Astrocyte (in vitro differentiated cells and primary cell): ENCODE results near the gene GPR158. TPM values are rescaled to one million over a fixed set of nuclear protein-coding genes. Genes with fewer than 3 reads are reported as not detected.

Source experiments
- DNase-seq: peaks from one replicate; pipeline ENCODE4 v3.0.0-alpha.2; 2010; ENCODE audit warnings: low read depth
- FAIRE-seq: peaks from 2 replicates; lab custom pipeline; 2011; peaks lifted over from hg19 to GRCh38; lab: Jason Lieb, UNC
- H2AFZ ChIP-seq: 2 replicates; pipeline ENCODE4 v1.6.0; 2012; ENCODE audit warnings: low read depth, low read length, inconsistent platforms
- H3K27ac ChIP-seq: 2 replicates; pipeline ENCODE4 v1.5.1; 2011; ENCODE audit warnings: low read depth, low read length, inconsistent platforms
- H3K27me3 ChIP-seq: 2 replicates; pipeline ENCODE4 v1.6.0; 2011; ENCODE audit warnings: low read length, inconsistent platforms; ENCODE audit not compliant: insufficient read depth
- H3K36me3 ChIP-seq: 2 replicates; pipeline ENCODE4 v1.5.1; 2011; ENCODE audit warnings: low read length, inconsistent platforms; ENCODE audit not compliant: insufficient read depth
- H3K4me1 ChIP-seq: 2 replicates; pipeline ENCODE4 v1.5.1; 2011; ENCODE audit warnings: low read length, inconsistent platforms; ENCODE audit not compliant: insufficient read depth
- H3K4me2 ChIP-seq: 2 replicates; pipeline ENCODE4 v1.6.0; 2012; ENCODE audit warnings: low read length, inconsistent platforms
- H3K4me3 ChIP-seq: 2 replicates; pipeline ENCODE4 v1.5.1; 2011; ENCODE audit warnings: low read depth, mild to moderate bottlenecking, low read length, inconsistent platforms; ENCODE audit not compliant: insufficient read depth
- H3K79me2 ChIP-seq: 2 replicates; pipeline ENCODE4 v1.6.0; 2012; ENCODE audit warnings: mild to moderate bottlenecking, low read length, inconsistent platforms; ENCODE audit not compliant: insufficient read depth
- H3K9ac ChIP-seq: 2 replicates; pipeline ENCODE4 v1.6.0; 2012; ENCODE audit warnings: mild to moderate bottlenecking, low read length, inconsistent platforms
- H3K9me3 ChIP-seq: 2 replicates; pipeline ENCODE4 v1.5.1; 2012; ENCODE audit warnings: low read depth, mild to moderate bottlenecking, low read length, inconsistent platforms; ENCODE audit not compliant: insufficient read depth
- H4K20me1 ChIP-seq: 2 replicates; pipeline ENCODE4 v1.6.0; 2012; ENCODE audit warnings: low read length, inconsistent platforms; ENCODE audit not compliant: insufficient read depth
- H3K27ac Mint-ChIP-seq: one replicate; pipeline ENCODE4 v1.8.0; 2021; ENCODE audit warnings: mild to moderate bottlenecking, mixed read lengths; ENCODE audit not compliant: unreplicated experiment
- H3K27me3 Mint-ChIP-seq: one replicate; pipeline ENCODE4 v1.8.0; 2021; ENCODE audit warnings: low read depth, mixed read lengths; ENCODE audit not compliant: unreplicated experiment
- H3K36me3 Mint-ChIP-seq: one replicate; pipeline ENCODE4 v1.8.0; 2021; ENCODE audit warnings: low read depth, mixed read lengths; ENCODE audit not compliant: unreplicated experiment
- H3K4me1 Mint-ChIP-seq: one replicate; pipeline ENCODE4 v1.8.0; 2021; ENCODE audit warnings: low read depth, mixed read lengths; ENCODE audit not compliant: unreplicated experiment
- H3K4me3 Mint-ChIP-seq: one replicate; pipeline ENCODE4 v1.8.0; 2021; ENCODE audit warnings: mild to moderate bottlenecking, moderate library complexity, mixed read lengths; ENCODE audit not compliant: unreplicated experiment
- H3K9me3 Mint-ChIP-seq: one replicate; pipeline ENCODE4 v1.8.0; 2021; ENCODE audit warnings: mild to moderate bottlenecking, mixed read lengths; ENCODE audit not compliant: unreplicated experiment
- EZH2 ChIP-seq: IDR thresholded peaks from 2 replicates; pipeline ENCODE4 v1.6.1; 2012; ENCODE audit warnings: mild to moderate bottlenecking, low read length, inconsistent platforms; ENCODE audit not compliant: insufficient read depth
- total RNA-seq: library from RNA; stranded (reverse); gene quantifications from 2 replicates; pipeline ENCODE4 v1.2.1, GENCODE V29; 2021
- TF ChIP-seq, protein P1 (sequence below): IDR thresholded peaks from 2 replicates; pipeline ENCODE4 v1.5.1; 2011; ENCODE audit warnings: low read depth, mild to moderate bottlenecking, inconsistent platforms, low read length, moderate library complexity; ENCODE audit not compliant: insufficient read depth

The GPR158 gene
- total RNA-seq, 1 donor from 2014 or later = 0.27 TPM

DNA sequence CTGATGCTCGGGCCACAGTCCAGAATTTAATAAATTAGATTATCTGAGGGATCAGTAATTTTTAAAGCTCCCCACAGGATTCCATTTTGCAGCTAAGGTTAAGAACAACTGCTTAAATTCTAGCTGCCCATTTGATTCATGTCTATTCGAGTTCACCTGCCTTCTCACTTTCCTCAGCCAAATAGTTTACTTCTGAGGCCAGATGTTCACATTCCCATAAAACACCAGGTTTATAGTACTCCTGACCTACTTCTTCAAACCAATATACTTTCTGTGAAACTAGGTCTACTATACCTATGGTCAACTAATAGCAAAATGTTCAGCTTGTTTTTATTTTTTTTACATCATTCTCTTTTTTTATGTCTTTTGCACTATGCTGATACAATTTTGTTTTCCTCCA lies 86.3 kb downstream of the GPR158 start:
- Mint-ChIP-seq H3K36me3 (no peaks in the 10 kb centered on the region), H3K4me1 (peaks cover 9% of the 10 kb centered on the region), H3K27ac (no peak overlapping the region), H3K27me3 (no peaks in the 10 kb centered on the region), H3K9me3 (no peaks in the 10 kb centered on the region), H3K4me3 (no peak overlapping the region)
- no peaks in the 10 kb centered on the region for H3K79me2 ChIP-seq
- no peaks in the 10 kb centered on the region for H3K27me3 ChIP-seq
- no peaks in the 10 kb centered on the region for H4K20me1 ChIP-seq
- no peak overlapping the region for H3K27ac ChIP-seq
- no peak overlapping the region for H3K4me3 ChIP-seq
- no peaks in the 10 kb centered on the region for H3K4me1 ChIP-seq
- H3K9ac ChIP-seq = no peak overlapping the region
- H3K9me3 ChIP-seq = no peaks in the 10 kb centered on the region
- DNase-seq (no peak), FAIRE-seq (no peak)
- H3K36me3 ChIP-seq = no peaks in the 10 kb centered on the region
- no peak overlapping the region for H3K4me2 ChIP-seq
- no peak overlapping the region for H2AFZ ChIP-seq
- TF ChIP-seq EZH2 = no peak
- TF ChIP-seq, protein P1, sequence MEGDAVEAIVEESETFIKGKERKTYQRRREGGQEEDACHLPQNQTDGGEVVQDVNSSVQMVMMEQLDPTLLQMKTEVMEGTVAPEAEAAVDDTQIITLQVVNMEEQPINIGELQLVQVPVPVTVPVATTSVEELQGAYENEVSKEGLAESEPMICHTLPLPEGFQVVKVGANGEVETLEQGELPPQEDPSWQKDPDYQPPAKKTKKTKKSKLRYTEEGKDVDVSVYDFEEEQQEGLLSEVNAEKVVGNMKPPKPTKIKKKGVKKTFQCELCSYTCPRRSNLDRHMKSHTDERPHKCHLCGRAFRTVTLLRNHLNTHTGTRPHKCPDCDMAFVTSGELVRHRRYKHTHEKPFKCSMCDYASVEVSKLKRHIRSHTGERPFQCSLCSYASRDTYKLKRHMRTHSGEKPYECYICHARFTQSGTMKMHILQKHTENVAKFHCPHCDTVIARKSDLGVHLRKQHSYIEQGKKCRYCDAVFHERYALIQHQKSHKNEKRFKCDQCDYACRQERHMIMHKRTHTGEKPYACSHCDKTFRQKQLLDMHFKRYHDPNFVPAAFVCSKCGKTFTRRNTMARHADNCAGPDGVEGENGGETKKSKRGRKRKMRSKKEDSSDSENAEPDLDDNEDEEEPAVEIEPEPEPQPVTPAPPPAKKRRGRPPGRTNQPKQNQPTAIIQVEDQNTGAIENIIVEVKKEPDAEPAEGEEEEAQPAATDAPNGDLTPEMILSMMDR = no peak

DNA sequence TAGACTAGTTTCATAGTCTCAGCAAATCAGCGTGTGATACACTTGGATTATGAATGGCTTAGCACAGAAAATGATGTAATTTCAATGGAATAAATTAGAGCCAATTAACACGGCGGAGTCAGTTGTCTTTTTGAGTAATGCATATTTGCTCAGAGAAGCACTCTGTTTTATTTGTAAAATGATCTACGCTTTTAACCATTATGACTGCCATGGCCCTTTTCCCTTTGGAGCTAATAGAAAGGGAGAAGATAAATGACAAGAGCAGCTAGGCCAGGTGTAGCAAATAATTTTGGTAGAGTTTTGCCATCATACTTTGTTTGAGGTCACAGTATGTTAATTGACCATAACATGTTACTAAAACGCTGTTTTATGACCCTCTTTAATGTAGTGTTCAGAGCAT lies 86.8 kb downstream of the GPR158 start:
- TF ChIP-seq EZH2 = no peak
- TF ChIP-seq, protein P1 = no peak
- Histone ChIP-seq H3K4me2 (no peak overlapping the region), H3K9ac (no peak overlapping the region), H3K36me3 (no peaks in the 10 kb centered on the region), H3K9me3 (no peaks in the 10 kb centered on the region), H2AFZ (no peak overlapping the region), H3K4me3 (no peak overlapping the region), H4K20me1 (no peaks in the 10 kb centered on the region), H3K27me3 (no peaks in the 10 kb centered on the region), H3K4me1 (no peaks in the 10 kb centered on the region), H3K27ac (no peak overlapping the region), H3K79me2 (no peaks in the 10 kb centered on the region)
- H3K27me3 Mint-ChIP-seq = no peaks in the 10 kb centered on the region
- no peaks in the 10 kb centered on the region for H3K36me3 Mint-ChIP-seq
- no peak overlapping the region for H3K4me3 Mint-ChIP-seq
- peaks cover 9% of the 10 kb centered on the region for H3K4me1 Mint-ChIP-seq
- no peak for DNase-seq
- FAIRE-seq = no peak
- H3K27ac Mint-ChIP-seq = no peak overlapping the region
- no peaks in the 10 kb centered on the region for H3K9me3 Mint-ChIP-seq

DNA sequence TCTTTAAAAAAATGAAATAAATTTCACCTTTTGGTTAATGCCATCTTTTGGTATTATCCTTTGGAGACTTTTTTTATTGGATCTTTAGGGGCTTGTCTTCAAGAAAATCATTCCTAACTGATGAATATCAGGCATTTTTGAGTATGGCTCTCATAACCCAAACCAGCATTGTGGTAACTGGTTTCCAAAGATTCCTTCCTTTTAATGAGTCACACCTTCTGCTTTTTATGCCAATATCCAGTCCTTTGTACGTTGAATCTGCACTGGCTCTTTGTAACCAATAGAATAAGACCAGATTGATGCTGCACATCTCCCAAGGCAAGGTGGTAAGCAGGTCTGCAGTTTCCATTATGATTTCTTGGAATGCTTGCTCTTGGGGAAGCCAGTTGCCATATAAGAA lies 89.1 kb downstream of the GPR158 start:
- H3K79me2 ChIP-seq = no peaks in the 10 kb centered on the region
- H3K4me1 ChIP-seq = no peaks in the 10 kb centered on the region
- no peaks in the 10 kb centered on the region for H3K27me3 ChIP-seq
- H3K9me3 ChIP-seq = no peaks in the 10 kb centered on the region
- no peaks in the 10 kb centered on the region for H3K9me3 Mint-ChIP-seq
- no peak overlapping the region for H3K27ac ChIP-seq
- no peaks in the 10 kb centered on the region for H3K36me3 ChIP-seq
- H3K4me1 Mint-ChIP-seq = peaks cover 9% of the 10 kb centered on the region
- H3K36me3 Mint-ChIP-seq = no peaks in the 10 kb centered on the region
- no peaks in the 10 kb centered on the region for H3K27me3 Mint-ChIP-seq
- no peak overlapping the region for H3K4me3 ChIP-seq
- no peak overlapping the region for H3K4me3 Mint-ChIP-seq
- TF ChIP-seq, protein P1 = no peak
- TF ChIP-seq EZH2 = no peak
- DNase-seq (peak; percentile 58), FAIRE-seq (no peak)
- no peak overlapping the region for H3K9ac ChIP-seq
- H2AFZ ChIP-seq = no peak overlapping the region
- H3K27ac Mint-ChIP-seq = no peak overlapping the region
- H4K20me1 ChIP-seq = no peaks in the 10 kb centered on the region
- no peak overlapping the region for H3K4me2 ChIP-seq
